Heart left ventricle (tissue), 16 donors: ENCODE data around the gene HOOK1. TPM values are rescaled to one million over a fixed set of nuclear protein-coding genes. Genes with fewer than 3 reads are reported as not detected.

Experiments
- ATAC-seq, 4 donors: fragments of 200-7000 bp; cut with Tn5 transposase; one replicate each; pipeline ENCODE4 v1.9.1; 2020 to 2022; ENCODE audit warnings: moderate library complexity in 4 of 4, mild to moderate bottlenecking in 3 of 4, moderate number of reproducible peaks in 1 of 4
- DNase-seq, 5 donors: peaks; one replicate each; pipeline ENCODE4 v3.0.0-alpha.2; 2020
- H3K27ac ChIP-seq, 12 donors: fragments of 200-600 bp; sonication (generic) in 4 of 12; one replicate each; pipeline versions ENCODE4 v1.5.0 to v1.8.0; 2016 to 2022; ENCODE audit warnings: mild to moderate bottlenecking in 2 of 12
- H3K27me3 ChIP-seq, 9 donors: fragments of 200-600 bp; sonication (generic) in 2 of 9; one replicate each; pipeline versions ENCODE4 v1.5.1 to v1.8.0; 2016 to 2022; ENCODE audit warnings: mild to moderate bottlenecking in 3 of 9
- H3K36me3 ChIP-seq, 9 donors: fragments of 200-600 bp; sonication (generic) in 2 of 9; one replicate each; pipeline versions ENCODE4 v1.5.0 to v1.8.0; 2018 to 2022; ENCODE audit warnings: mild to moderate bottlenecking in 2 of 9
- H3K4me1 ChIP-seq, 12 donors: fragments of 200-600 bp; sonication (generic) in 4 of 12; one replicate each; pipeline versions ENCODE4 v1.5.0 to v1.8.0; 2016 to 2022; ENCODE audit warnings: mild to moderate bottlenecking in 3 of 12
- H3K4me3 ChIP-seq, 12 donors: fragments of 200-600 bp; sonication (generic) in 4 of 12; one replicate each; pipeline versions ENCODE4 v1.5.0 to v1.8.0; 2017 to 2022; ENCODE audit warnings: mild to moderate bottlenecking in 9 of 12, moderate library complexity in 4 of 12
- H3K9me3 ChIP-seq, 12 donors: fragments of 200-600 bp; sonication (generic) in 4 of 12; one replicate each; pipeline versions ENCODE4 v1.5.0 to v1.8.0; 2016 to 2022; ENCODE audit warnings: mild to moderate bottlenecking in 1 of 12
- POLR2A ChIP-seq, 2 donors: fragments of 450-650 bp; IDR thresholded peaks; one replicate each; pipeline ENCODE4 v1.6.1; 2017; ENCODE audit warnings: antibody characterized with exemption in 2 of 2, mild to moderate bottlenecking in 2 of 2, moderate library complexity in 2 of 2
- WGBS, 4 donors: extraction: QIAGEN DNeasy Blood & Tissue Kit in 2 of 4; methylation state at CpG; one replicate each; pipeline versions ENCODE4 v1.1.5 to v1.1.7; 2013 to 2018; 5-methylcytosine and 5-hydroxymethylcytosine counted together
- intact Hi-C, 10 donors: fragments of 100-400 bp; cut with DNase I; formaldehyde crosslinking; loops; one replicate each; pipeline versions ENCODE4 v1.11.1 to v1.14.2; 2022
- polyA plus RNA-seq, 2 donors: library from polyadenylated mRNA; stranded (reverse); fragments of 200-250 nt; gene quantifications; one replicate each; pipeline ENCODE4 v1.2.3, GENCODE V29; 2013
- total RNA-seq, 9 donors: library from RNA; depleted of rRNA in 2 of 9; stranded (reverse); fragments of >200 nt in 2 of 9; fragmentation: NEBNext Ultra II Directional in 3 of 9; extraction: Animal tissue kit (Norgen Biotek cat#: 25700) in 3 of 9; gene quantifications; one replicate each; pipeline versions ENCODE4 v1.1.0 to v1.2.4, GENCODE V29; 2016 to 2023
- TF ChIP-seq, protein P1 (sequence below), 12 donors: fragments of 200-600 bp; sonication (generic) in 4 of 12; IDR thresholded peaks; one replicate each; pipeline versions ENCODE4 v1.5.0 to v1.8.0; 2018 to 2022; ENCODE audit warnings: antibody characterized with exemption in 12 of 12, mild to moderate bottlenecking in 5 of 12
- donor health status: ischemic (EF 13 %, LVEDD 7.1; RV severe dilation, severe dysfunction).
- donor health status: healthy with polysubstance abuse.
- donor health status: DM: no; HTN: yes; CAD: no.
- donor health status: DM: no; HTN: no; CAD: no.
- donor health status: ischemic (EF 25% LVEDD 6.9; RV normal size, moderate dysfunction).
- donor health status: ischemic (EF 25% LVEDD 5.7; RV mildly dilated, moderate dysfunction).
- donor health status: healthy.
- donor health status: DM: yes; HTN: yes; CAD: no.
- donor health status: ischemic (EF 35%, LVEDD 5.7; RV mildly dilated, moderate dysfunction).
- donor health status: nonischemic (EF 11% LVEDD 7.7; RV severe dilation, severe dysfunction).
- donor health status: DM: yes; HTN: yes; CAD: no.
- donor health status: PGD.
- donor health status: ischemic (EF 29% LVEDD 5.4; RV normal size, mild dysfunction).
- donor health status: nonischemic (EF 23%, LVEDD 6.1; RV moderate dilation, normal function).

HOOK1 gene
- total and polyA plus RNA-seq, 11 donors = 0.89 to 4.8 (median 3.3) TPM

DNA sequence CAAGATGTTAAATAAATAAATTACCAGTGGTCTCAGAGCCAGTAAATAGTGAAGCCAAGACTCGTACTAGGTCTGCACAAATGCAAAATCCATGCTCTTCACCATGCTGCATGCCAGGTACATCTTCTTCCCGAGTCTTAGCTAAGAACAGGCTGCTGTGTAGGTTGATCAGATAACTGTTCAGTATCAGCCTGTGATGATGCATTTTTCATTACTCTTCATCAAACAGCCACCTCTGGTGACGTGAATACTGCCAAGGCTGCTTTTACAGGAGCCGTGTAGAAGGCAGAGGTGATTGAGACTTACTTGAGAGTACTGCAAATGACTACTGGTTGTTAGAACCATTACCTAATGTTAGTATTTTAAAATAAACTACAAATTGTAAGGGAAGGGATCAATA is 39.3 kb upstream of the HOOK1 start:
- Histone ChIP-seq H3K4me1 (peaks cover 0 to 4% (median 0%) of the 10 kb centered on the region in 12 donors), H3K27ac (no peak overlapping the region), H3K4me3 (no peak overlapping the region), H3K36me3 (no peaks in the 10 kb centered on the region), H3K9me3 (no peaks in the 10 kb centered on the region), H3K27me3 (no peaks in the 10 kb centered on the region)
- 89 to 93% (median 92%) methylated on average over 4 of the region's 4 CpGs for WGBS, 4 donors
- intact Hi-C loops = no loop called here
- ATAC-seq (no peak), DNase-seq (no peak)
- TF ChIP-seq, protein P1, sequence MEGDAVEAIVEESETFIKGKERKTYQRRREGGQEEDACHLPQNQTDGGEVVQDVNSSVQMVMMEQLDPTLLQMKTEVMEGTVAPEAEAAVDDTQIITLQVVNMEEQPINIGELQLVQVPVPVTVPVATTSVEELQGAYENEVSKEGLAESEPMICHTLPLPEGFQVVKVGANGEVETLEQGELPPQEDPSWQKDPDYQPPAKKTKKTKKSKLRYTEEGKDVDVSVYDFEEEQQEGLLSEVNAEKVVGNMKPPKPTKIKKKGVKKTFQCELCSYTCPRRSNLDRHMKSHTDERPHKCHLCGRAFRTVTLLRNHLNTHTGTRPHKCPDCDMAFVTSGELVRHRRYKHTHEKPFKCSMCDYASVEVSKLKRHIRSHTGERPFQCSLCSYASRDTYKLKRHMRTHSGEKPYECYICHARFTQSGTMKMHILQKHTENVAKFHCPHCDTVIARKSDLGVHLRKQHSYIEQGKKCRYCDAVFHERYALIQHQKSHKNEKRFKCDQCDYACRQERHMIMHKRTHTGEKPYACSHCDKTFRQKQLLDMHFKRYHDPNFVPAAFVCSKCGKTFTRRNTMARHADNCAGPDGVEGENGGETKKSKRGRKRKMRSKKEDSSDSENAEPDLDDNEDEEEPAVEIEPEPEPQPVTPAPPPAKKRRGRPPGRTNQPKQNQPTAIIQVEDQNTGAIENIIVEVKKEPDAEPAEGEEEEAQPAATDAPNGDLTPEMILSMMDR (IDR thresholded peaks at IDR 0.05) = no peak
- TF ChIP-seq POLR2A (IDR thresholded peaks at IDR 0.05) = no peak

DNA sequence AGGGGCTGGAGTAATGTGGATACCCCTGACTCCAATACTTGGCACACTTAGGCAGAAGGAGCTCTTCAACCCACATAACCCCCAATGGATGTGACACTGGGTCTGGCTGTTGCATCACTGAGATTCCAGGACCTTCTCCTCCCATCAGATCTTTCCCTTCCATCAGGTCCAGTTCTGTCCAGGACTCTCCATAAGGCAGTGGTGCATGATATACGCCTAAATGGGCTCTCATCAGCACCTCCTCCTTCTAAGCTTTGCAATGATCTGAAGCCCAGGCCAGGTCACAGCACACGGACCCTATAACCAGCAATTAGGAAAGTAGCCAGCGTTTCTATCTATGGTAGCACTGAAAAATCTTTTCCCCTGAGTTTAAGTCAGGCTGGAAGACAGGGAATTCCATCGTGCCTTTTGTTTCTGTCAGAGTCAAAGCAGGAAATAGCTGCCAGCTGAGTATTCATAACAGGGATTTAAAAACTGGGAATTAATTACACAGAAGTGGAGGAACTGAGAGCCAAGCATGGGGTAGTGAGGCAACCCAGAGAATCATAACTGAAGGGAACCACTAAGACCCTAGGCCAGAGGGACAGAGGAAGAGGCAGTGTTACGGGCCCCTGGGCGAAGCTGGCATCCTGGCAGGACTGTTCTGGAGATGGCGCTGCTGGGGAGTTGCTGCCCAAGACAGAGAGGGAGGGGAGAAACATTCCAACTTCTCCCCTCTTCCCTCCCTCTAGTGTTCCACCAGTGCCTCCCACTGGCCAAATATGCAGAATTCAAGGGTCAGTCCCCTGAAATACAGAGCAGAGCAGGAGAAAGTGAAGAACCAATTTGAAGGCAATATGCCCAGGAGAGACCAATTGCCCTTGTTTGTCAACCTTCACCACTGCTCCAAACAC is 37.5 kb upstream of the HOOK1 start:
- WGBS, 4 donors = 62 to 71% (median 68%) methylated on average over 7 of the region's 7 CpGs
- Histone ChIP-seq H3K27ac (no peak overlapping the region), H3K36me3 (no peaks in the 10 kb centered on the region), H3K9me3 (no peaks in the 10 kb centered on the region), H3K27me3 (no peaks in the 10 kb centered on the region), H3K4me1 (peaks cover 0 to 4% (median 0%) of the 10 kb centered on the region in 12 donors), H3K4me3 (no peak overlapping the region)
- DNase-seq = no peak
- ATAC-seq = no peak
- TF ChIP-seq, protein P1 (IDR thresholded peaks at IDR 0.05) = no peak
- no peak for TF ChIP-seq POLR2A (IDR thresholded peaks at IDR 0.05)
- intact Hi-C loops = no loop called here

DNA sequence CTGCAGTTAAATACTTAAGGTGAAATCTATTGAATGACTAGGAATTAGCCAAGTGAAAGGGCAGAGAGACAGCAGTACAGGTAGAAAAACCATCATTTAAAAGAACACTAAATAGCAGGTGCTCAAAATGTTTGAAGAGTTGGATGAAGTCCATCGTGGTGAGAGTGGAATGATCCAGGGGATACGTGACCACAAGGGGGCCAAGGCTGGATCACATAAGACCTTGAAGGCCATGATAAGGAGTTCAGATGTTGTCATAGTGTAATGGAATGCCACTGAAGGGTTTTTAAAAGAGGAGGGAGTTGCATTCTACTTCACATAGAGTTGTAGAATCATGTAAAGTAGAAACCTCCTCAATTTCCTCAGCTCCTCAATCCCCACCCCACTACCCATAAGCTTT is 34.8 kb upstream of the HOOK1 start:
- Histone ChIP-seq H3K27me3 (no peaks in the 10 kb centered on the region), H3K4me3 (no peak overlapping the region), H3K9me3 (no peaks in the 10 kb centered on the region), H3K27ac (no peak overlapping the region), H3K36me3 (no peaks in the 10 kb centered on the region), H3K4me1 (no peaks in the 10 kb centered on the region)
- intact Hi-C loops = no loop called here
- TF ChIP-seq, protein P1 (IDR thresholded peaks at IDR 0.05) = peak in 1 of 12 donors; percentile 7
- no peak for TF ChIP-seq POLR2A (IDR thresholded peaks at IDR 0.05)
- no peak for ATAC-seq
- no peak for DNase-seq
- WGBS, 4 donors = 67 to 78% (median 75%) methylated on average over 2 of the region's 2 CpGs

DNA sequence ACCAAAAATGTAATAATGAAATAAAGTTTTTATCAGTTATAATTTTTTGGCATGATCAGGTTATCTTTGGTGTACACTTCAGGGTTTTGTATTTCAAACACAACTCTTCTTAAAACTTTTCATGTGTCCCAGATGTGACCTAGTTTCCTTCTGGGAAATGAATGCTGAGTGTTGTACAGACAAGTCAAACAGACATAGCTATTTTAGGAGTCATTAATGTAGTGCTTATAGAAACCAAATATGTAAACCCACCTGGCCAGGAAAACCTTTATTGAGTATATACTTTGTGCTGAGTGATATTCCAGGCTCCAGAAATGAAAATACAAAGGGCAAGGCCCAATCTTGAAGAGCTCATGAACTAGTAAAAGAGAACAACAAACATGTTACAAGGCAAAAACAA is 25.9 kb upstream of the HOOK1 start:
- ATAC-seq (no peak), DNase-seq (no peak)
- Histone ChIP-seq H3K27me3 (no peaks in the 10 kb centered on the region), H3K4me1 (no peaks in the 10 kb centered on the region), H3K36me3 (no peaks in the 10 kb centered on the region), H3K4me3 (no peak overlapping the region), H3K27ac (no peak overlapping the region), H3K9me3 (peaks cover 0 to 30% (median 5%) of the 10 kb centered on the region in 12 donors)
- intact Hi-C loops = no loop called here
- TF ChIP-seq, protein P1 (IDR thresholded peaks at IDR 0.05) = no peak
- TF ChIP-seq POLR2A (IDR thresholded peaks at IDR 0.05) = no peak
